Stimulated activated CD8-positive, alpha-beta memory T cell treated with anti-CD3 and anti-CD28 coated beads, Interleukin-15, amount 100 ng/mL, for 48 hours (primary cell): ENCODE measurements around the gene MEIG1.
"Not testable (repeated sequence)": the region's sequence is repeated elsewhere in the genome, so short reads cannot be mapped to it uniquely, and the experiment has no call there.

Experiments used
- DNase-seq, 2 donors: peaks; one replicate each; pipeline ENCODE4 v3.0.0-alpha.2; 2020; ENCODE audit warnings: low read depth in 2 of 2

The MEIG1 gene

DNA sequence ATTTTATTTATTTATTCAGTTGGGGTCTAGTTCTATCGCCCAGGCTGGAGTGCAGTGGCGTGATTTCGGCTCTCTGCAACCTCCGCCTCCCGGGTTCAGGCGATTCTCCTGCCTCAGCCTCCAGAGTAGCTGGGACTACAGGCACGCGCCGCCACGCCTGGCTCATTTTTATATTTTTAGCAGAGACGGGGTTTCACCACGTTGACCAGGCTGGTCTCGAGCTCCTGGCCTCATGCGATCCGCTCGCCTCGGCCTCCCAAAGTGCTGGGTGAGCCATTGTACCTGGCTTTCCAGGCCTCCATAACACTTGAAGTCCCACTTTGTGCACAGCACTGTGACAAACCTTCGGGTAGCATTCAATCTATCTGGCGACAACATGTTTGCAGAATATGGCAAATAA lies 4.3 kb upstream of the MEIG1 start:
- no peak for DNase-seq

GRCh38 chr10:14958872-14959220 lies 342 bp upstream of the MEIG1 start:
- no peak for DNase-seq

- DNase-seq: no peak
These were observed 8.7 kb downstream of the MEIG1 start for GRCh38 chr10:14967897-14968296.

DNA sequence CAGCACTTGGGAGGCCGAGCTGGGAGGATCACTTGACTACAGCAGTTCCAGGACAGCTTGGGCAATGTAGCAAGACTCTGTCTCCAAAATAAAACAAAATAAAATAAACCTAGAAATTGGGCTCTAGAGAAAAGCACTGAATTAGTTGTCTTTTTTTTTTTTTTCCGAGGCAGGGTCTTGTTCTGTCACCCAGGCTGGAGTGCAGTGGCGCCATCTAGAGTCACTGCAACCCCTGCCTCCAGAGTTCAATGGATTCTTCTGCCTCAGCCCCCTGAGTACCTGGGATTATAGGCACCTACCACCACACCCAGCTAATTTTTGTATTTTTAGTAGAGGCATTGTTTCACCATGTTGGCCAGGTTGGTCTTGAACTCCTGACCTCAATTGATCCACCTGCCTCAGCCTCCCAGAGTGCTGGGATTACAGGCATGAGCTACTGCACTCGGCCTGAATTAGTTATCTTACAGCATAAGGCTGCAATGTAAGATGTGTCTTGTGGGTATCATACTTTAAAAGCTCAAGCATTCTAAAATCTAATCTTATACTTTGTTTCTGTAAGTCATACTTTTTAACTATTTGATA lies 12.8 kb downstream of the MEIG1 start:
- DNase-seq: no peak

GRCh38 chr10:14974153-14974998 lies 15.2 kb downstream of the MEIG1 start:
- DNase-seq: not testable (repeated sequence)

GRCh38 chr10:14975672-14976273 lies 16.6 kb downstream of the MEIG1 start:
- no peak for DNase-seq

GRCh38 chr10:14982744-14983143 lies 23.6 kb downstream of the MEIG1 start:
- DNase-seq: no peak

- DNase-seq: not testable (repeated sequence)
These were observed 30.4 kb downstream of the MEIG1 start for GRCh38 chr10:14989552-14989951.

GRCh38 chr10:14991035-14991749 lies 32.0 kb downstream of the MEIG1 start:
- DNase-seq: peak; percentile 40 to 47

- not testable (repeated sequence) for DNase-seq
These were observed 33.1 kb downstream of the MEIG1 start for GRCh38 chr10:14992336-14992735.

DNA sequence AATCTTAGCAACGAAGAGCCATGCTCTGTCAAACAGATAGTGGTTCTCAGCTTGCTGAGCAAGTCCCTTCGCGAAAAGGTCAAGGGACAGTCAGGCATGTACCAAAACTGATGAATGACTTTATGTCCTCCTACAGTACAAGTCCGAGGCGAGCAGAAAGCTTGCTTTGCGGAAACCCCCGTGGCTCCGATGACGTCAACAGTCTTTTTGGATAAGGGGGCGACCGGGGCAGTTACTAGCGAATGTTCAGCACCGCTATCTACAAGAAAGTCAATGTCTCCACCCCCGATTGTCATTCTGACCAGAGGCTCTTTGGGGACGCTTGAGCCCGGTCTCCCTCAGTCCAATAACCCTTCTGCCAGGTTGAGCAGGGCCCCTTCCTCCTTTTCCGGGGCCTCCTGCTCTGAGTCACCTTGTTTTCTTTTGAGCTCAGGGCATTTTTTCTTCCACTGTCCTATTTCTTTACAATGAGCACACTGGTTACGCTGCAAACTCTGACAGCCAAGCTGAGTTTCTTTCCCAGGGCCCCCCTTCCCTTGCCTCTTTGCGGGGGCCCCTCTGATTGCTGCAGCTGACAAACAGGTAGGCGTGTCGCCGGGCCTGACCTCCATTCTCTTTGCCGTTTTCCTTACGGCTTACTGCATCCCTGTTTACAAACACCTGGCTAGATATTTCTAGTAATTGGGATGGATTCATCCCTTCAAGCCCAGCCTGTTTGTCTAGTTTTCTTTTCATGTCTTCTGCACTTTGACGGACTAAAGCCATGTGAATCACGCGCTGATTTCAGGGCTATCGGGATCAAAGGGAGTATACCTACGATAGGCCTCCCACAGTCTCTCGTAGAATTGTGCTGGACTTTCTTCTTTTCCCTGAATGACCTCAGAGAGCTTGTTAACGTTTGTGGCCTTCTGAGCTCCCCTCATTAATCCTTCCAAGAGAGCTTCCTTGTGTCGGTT lies 34.6 kb downstream of the MEIG1 start:
- not testable (repeated sequence) for DNase-seq

DNA sequence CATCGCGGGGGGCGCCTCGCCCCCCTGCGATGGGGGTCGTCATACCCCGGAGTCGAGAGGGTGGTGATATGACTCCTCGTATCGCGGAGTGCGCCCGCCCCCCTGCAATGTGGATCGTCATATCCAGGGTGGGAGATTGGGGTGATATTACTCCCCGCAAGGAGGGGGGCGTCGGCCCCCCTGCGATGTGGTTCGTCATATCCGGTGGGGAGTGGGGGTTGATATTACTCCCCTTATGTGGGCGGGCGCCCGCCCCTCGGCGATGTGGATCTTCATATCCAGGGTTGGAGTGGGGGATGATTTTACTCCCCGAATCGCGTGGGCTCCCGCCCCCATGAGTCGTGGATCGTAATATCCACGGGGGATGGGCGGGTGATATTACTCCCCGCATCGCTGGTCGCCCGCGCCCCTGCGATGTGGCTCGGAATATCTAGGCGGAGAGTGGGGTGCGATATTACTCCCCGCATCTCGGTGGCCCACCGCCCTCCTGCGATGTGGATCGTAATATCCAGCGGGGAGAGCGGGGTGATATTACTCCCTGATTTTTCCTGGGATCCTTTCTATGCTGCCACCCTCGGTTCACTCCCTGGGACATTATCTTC lies 36.9 kb downstream of the MEIG1 start:
- no peak for DNase-seq

GRCh38 chr10:15013530-15013929 lies 54.3 kb downstream of the MEIG1 start:
- not testable (repeated sequence) for DNase-seq

GRCh38 chr10:15015451-15015850 lies 56.3 kb downstream of the MEIG1 start:
- DNase-seq: no peak

GRCh38 chr10:15020966-15021365 lies 61.8 kb downstream of the MEIG1 start:
- DNase-seq: not testable (repeated sequence)
